Measurements from ENCODE around the gene IGF2R. TPM values are rescaled to one million over a fixed set of nuclear protein-coding genes. Genes with fewer than 3 reads are reported as not detected.
A peak's percentile ranks its signal among the peaks of the same experiment; 100 is the strongest.

Gene IGF2R
- total RNA-seq, 1 experiment from 2014 or later: 92.2 TPM

- Mint-ChIP-seq H3K36me3 (ENCODE audit: insufficient read depth, unreplicated experiment) (peaks cover 52% of the 10 kb centered on the region), H3K4me3 (ENCODE audit: unreplicated experiment) (no peak overlapping the region), H3K9me3 (ENCODE audit: unreplicated experiment) (no peaks in the 10 kb centered on the region), H3K27me3 (ENCODE audit: insufficient read depth, unreplicated experiment) (no peaks in the 10 kb centered on the region), H3K4me1 (ENCODE audit: low read depth, unreplicated experiment) (peaks cover 10% of the 10 kb centered on the region), H3K27ac (ENCODE audit: unreplicated experiment) (peak overlapping the region; percentile 20)
- no peaks in the 10 kb centered on the region for H3K27me3 ChIP-seq (replicated peaks; ENCODE audit: control insufficient read depth, insufficient read depth, low read length)
- H3K4me3 ChIP-seq (ENCODE audit: low read depth, low read length): no peak overlapping the region
- no TSS peak for BruUV-seq (replicated peaks)
- intact Hi-C loops (cut with micrococcal nuclease; ENCODE audit: unreplicated experiment): loop anchor here (1.0 kb wide), 1 partner anchor 44 kb away; no protein-coding TSS in a partner anchor
- TF ChIP-seq CTCF (IDR thresholded peaks at IDR 0.05; ENCODE audit: insufficient read depth in 1 of 2, low read depth in 1 of 2, low read length in 1 of 2, severe bottlenecking in 1 of 2, unreplicated experiment in 1 of 2): no peak
- DNase-seq: no peak
- peaks cover 1% of the 10 kb centered on the region for H3K36me3 ChIP-seq (ENCODE audit: control insufficient read depth, insufficient read depth, low read length)
- H3K9me3 ChIP-seq: no peaks in the 10 kb centered on the region
- POLR2A ChIA-PET: no interaction called here
- CTCF ChIA-PET: interaction anchor here (0.7 kb wide), 1 partner anchor 21 kb away, joined by 3 read pairs; no protein-coding TSS in a partner anchor
- no peaks in the 10 kb centered on the region for H3K4me1 ChIP-seq
Observed at GRCh38 chr6:160028487-160029275, 59.8 kb downstream of the IGF2R start.

- Mint-ChIP-seq H3K9me3 (ENCODE audit: unreplicated experiment) (no peaks in the 10 kb centered on the region), H3K36me3 (ENCODE audit: insufficient read depth, unreplicated experiment) (peaks cover 60% of the 10 kb centered on the region), H3K27ac (ENCODE audit: unreplicated experiment) (peak overlapping the region; percentile 60), H3K4me3 (ENCODE audit: unreplicated experiment) (no peak overlapping the region), H3K27me3 (ENCODE audit: insufficient read depth, unreplicated experiment) (no peaks in the 10 kb centered on the region), H3K4me1 (ENCODE audit: low read depth, unreplicated experiment) (peaks cover 10% of the 10 kb centered on the region)
- intact Hi-C loops (cut with micrococcal nuclease; ENCODE audit: unreplicated experiment): loop anchor here (1.0 kb wide), 1 partner anchor 43 kb away; no protein-coding TSS in a partner anchor
- POLR2A ChIA-PET: no interaction called here
- Histone ChIP-seq H3K27me3 (replicated peaks; ENCODE audit: control insufficient read depth, insufficient read depth, low read length) (no peaks in the 10 kb centered on the region), H3K9me3 (no peaks in the 10 kb centered on the region), H3K4me1 (no peaks in the 10 kb centered on the region), H3K36me3 (ENCODE audit: control insufficient read depth, insufficient read depth, low read length) (peaks cover 1% of the 10 kb centered on the region), H3K4me3 (ENCODE audit: low read depth, low read length) (no peak overlapping the region)
- CTCF ChIA-PET: no interaction called here
- TF ChIP-seq CTCF (IDR thresholded peaks at IDR 0.05; ENCODE audit: insufficient read depth in 1 of 2, low read depth in 1 of 2, low read length in 1 of 2, severe bottlenecking in 1 of 2, unreplicated experiment in 1 of 2): no peak
- BruUV-seq (replicated peaks): no TSS peak
- no peak for DNase-seq
Observed at GRCh38 chr6:160029525-160029924, 60.6 kb downstream of the IGF2R start.

- no peak overlapping the region for H3K4me3 ChIP-seq (ENCODE audit: low read depth, low read length)
- intact Hi-C loops (cut with micrococcal nuclease; ENCODE audit: unreplicated experiment): no loop called here
- ChIA-PET POLR2A (no interaction called here), CTCF (no interaction called here)
- no peaks in the 10 kb centered on the region for H3K27me3 Mint-ChIP-seq (ENCODE audit: insufficient read depth, unreplicated experiment)
- peak overlapping the region; percentile 60 for H3K27ac Mint-ChIP-seq (ENCODE audit: unreplicated experiment)
- H3K4me1 ChIP-seq: no peaks in the 10 kb centered on the region
- peaks cover 65% of the 10 kb centered on the region for H3K36me3 Mint-ChIP-seq (ENCODE audit: insufficient read depth, unreplicated experiment)
- H3K4me1 Mint-ChIP-seq (ENCODE audit: low read depth, unreplicated experiment): peaks cover 10% of the 10 kb centered on the region
- no peaks in the 10 kb centered on the region for H3K27me3 ChIP-seq (replicated peaks; ENCODE audit: control insufficient read depth, insufficient read depth, low read length)
- no peak overlapping the region for H3K4me3 Mint-ChIP-seq (ENCODE audit: unreplicated experiment)
- no peaks in the 10 kb centered on the region for H3K9me3 Mint-ChIP-seq (ENCODE audit: unreplicated experiment)
- peaks cover 1% of the 10 kb centered on the region for H3K36me3 ChIP-seq (ENCODE audit: control insufficient read depth, insufficient read depth, low read length)
- peak; percentile 40 to 45 for DNase-seq
- TF ChIP-seq CTCF (IDR thresholded peaks at IDR 0.05; ENCODE audit: insufficient read depth in 1 of 2, low read depth in 1 of 2, low read length in 1 of 2, severe bottlenecking in 1 of 2, unreplicated experiment in 1 of 2): no peak
- H3K9me3 ChIP-seq: no peaks in the 10 kb centered on the region
- BruUV-seq (replicated peaks): no TSS peak
Observed at GRCh38 chr6:160030103-160030502, 61.2 kb downstream of the IGF2R start.
